Measurements from ENCODE around the gene GABRG3. TPM values are rescaled to one million over a fixed set of nuclear protein-coding genes. Genes with fewer than 3 reads are reported as not detected.

GABRG3 gene
- total and polyA plus RNA-seq, 2 of the 4 experiments (the other 2 are of a cell fraction), result not detected

- no peaks in the 10 kb centered on the region for H3K9me1 ChIP-seq (ENCODE audit: insufficient read depth, low read length)
- 9% methylated on average over 4 of the region's 8 CpGs; no CpG with 5 or more reads in 1 of the 2 experiments for WGBS, 2 experiments (ENCODE audit: extremely low coverage in 2 of 2, insufficient read length in 1 of 2)
- no peaks in the 10 kb centered on the region for H4K20me1 ChIP-seq (ENCODE audit: insufficient read depth, low read length)
- ChIA-PET CTCF (interaction anchor here (1.2 kb wide), 1 partner anchor 14 kb away, joined by 3 read pairs; no protein-coding TSS in a partner anchor), POLR2A (ENCODE audit: unreplicated experiment) (no interaction called here)
- ATAC-seq (ENCODE audit: low read depth) (no peak), DNase-seq (no peak)
- H3K4me2 ChIP-seq (ENCODE audit: low read depth, low read length), result no peak overlapping the region
- H4K8ac ChIP-seq (ENCODE audit: low read depth in 2 of 2, low read length in 2 of 2), result no peak overlapping the region
- in situ Hi-C loops (cut with MboI; ENCODE audit: low sequenced_read_pairs) (no loop called here), intact Hi-C loops (cut with micrococcal nuclease) (no loop called here), dilution Hi-C loops (cut with HindIII; ENCODE audit: low sequenced_read_pairs, unreplicated experiment) (no loop called here)
- H3K79me1 ChIP-seq (ENCODE audit: low read depth in 1 of 2, low read length in 2 of 2), result no peaks in the 10 kb centered on the region
- H3K27ac ChIP-seq (ENCODE audit: insufficient read depth, low read length), result no peak overlapping the region
- TF ChIP-seq BHLHE40 (IDR thresholded peaks at IDR 0.05; ENCODE audit: low read depth, low read length), result no peak
- no peak for TF ChIP-seq CEBPB (IDR thresholded peaks at IDR 0.05; ENCODE audit: low read depth, low read length)
- TF ChIP-seq MXI1 (IDR thresholded peaks at IDR 0.05; ENCODE audit: borderline replicate concordance, low read depth, low read length), result no peak
- no peak for TF ChIP-seq RFX5 (IDR thresholded peaks at IDR 0.05; ENCODE audit: low read depth, low read length)
- TF ChIP-seq RCOR1 (IDR thresholded peaks at IDR 0.05; ENCODE audit: insufficient replicate concordance, low read length), result no peak
- TF ChIP-seq MAFK (IDR thresholded peaks at IDR 0.05; ENCODE audit: low read depth, low read length), result no peak
- no peak for TF ChIP-seq FOS (IDR thresholded peaks at IDR 0.05; ENCODE audit: low read depth, low read length)
- no peak for TF ChIP-seq RAD21 (IDR thresholded peaks at IDR 0.05; ENCODE audit: low read length)
- TF ChIP-seq NFE2L2 (IDR thresholded peaks at IDR 0.05; ENCODE audit: low read depth, low read length), result no peak
- no peak for TF ChIP-seq SMC3 (IDR thresholded peaks at IDR 0.05; ENCODE audit: low read depth, low read length)
- no peak for TF ChIP-seq MAZ (IDR thresholded peaks at IDR 0.05; ENCODE audit: borderline replicate concordance, low read depth, low read length)
- no peak for TF ChIP-seq POLR2A (IDR thresholded peaks at IDR 0.05; ENCODE audit: low read depth, low read length)
- no peak for TF ChIP-seq ELK1 (IDR thresholded peaks at IDR 0.05; ENCODE audit: borderline replicate concordance, low read depth, low read length)
- no peak for TF ChIP-seq USF2 (IDR thresholded peaks at IDR 0.05; ENCODE audit: low read depth, low read length)
- no peak for TF ChIP-seq CHD1 (IDR thresholded peaks at IDR 0.05; ENCODE audit: low read depth, low read length)
- no peak for TF ChIP-seq CTCF (conservative IDR thresholded peaks at IDR 0.05; ENCODE audit: low read depth, low read length)
- no peaks in the 10 kb centered on the region for H3K27me3 ChIP-seq (ENCODE audit: control insufficient read depth, insufficient read depth, low read length)
- no peak overlapping the region for H3K4ac ChIP-seq (ENCODE audit: low read depth, low read length)
- H3K56ac ChIP-seq (ENCODE audit: extremely low read depth, insufficient read depth, low read length), result no peak overlapping the region
- no peak overlapping the region for H2BK5ac ChIP-seq (ENCODE audit: low read depth, low read length, poor library complexity, severe bottlenecking)
- no TSS peak for BruUV-seq (replicated peaks)
- no peak overlapping the region for H2BK15ac ChIP-seq (ENCODE audit: low read depth, low read length)
- H3K4me3 ChIP-seq (ENCODE audit: insufficient read depth, low read depth, low read length), result no peak overlapping the region
- H2BK120ac ChIP-seq (ENCODE audit: low read depth, low read length), result no peak overlapping the region
- H2AK9ac ChIP-seq (replicated peaks; ENCODE audit: low read depth, low read length, poor library complexity), result no peak overlapping the region
- no peak overlapping the region for H2BK20ac ChIP-seq (ENCODE audit: low read depth, low read length)
- H3K36me3 ChIP-seq (ENCODE audit: control insufficient read depth, insufficient read depth, low read length), result no peaks in the 10 kb centered on the region
- H3K23ac ChIP-seq (ENCODE audit: low read depth, low read length), result no peak overlapping the region
- H4K91ac ChIP-seq (ENCODE audit: insufficient read depth, low read depth, low read length), result no peak overlapping the region
- no peaks in the 10 kb centered on the region for H3K4me1 ChIP-seq (ENCODE audit: control insufficient read depth, insufficient read depth, low read length)
- no peak overlapping the region for H4K5ac ChIP-seq (ENCODE audit: low read depth, low read length)
- H3K14ac ChIP-seq (replicated peaks; ENCODE audit: low read depth, low read length), result no peak overlapping the region
- no peak overlapping the region for H2AFZ ChIP-seq (replicated peaks; ENCODE audit: low read length, poor library complexity)
- H2AK5ac ChIP-seq (ENCODE audit: low read depth, low read length), result no peak overlapping the region
- no peak overlapping the region for H3K18ac ChIP-seq (ENCODE audit: low read depth, low read length)
- H3K9ac ChIP-seq (ENCODE audit: low read depth, low read length), result no peak overlapping the region
- peaks cover 2% of the 10 kb centered on the region; the same call in 1 of the 2 replicates for H3K9me3 ChIP-seq (ENCODE audit: control insufficient read depth, insufficient read depth, low read length)
Observed at GRCh38 chr15:27382361-27383025, 411.5 kb downstream of the GABRG3 start.

Data from IMR-90 (cell line).